GM18498 (cell line): ENCODE measurements around the gene LRIT2.

ENCODE experiments used
- ATAC-seq: cut with Tn5 transposase; IDR thresholded peaks from one replicate; pipeline ENCODE4 v1.9.1; 2021; ENCODE audit warnings: mild to moderate bottlenecking, moderate library complexity; ENCODE audit not compliant: unreplicated experiment

The LRIT2 gene

GRCh38 chr10:84243759-84244158 is 18.4 kb upstream of the LRIT2 start:
- no peak for ATAC-seq

DNA sequence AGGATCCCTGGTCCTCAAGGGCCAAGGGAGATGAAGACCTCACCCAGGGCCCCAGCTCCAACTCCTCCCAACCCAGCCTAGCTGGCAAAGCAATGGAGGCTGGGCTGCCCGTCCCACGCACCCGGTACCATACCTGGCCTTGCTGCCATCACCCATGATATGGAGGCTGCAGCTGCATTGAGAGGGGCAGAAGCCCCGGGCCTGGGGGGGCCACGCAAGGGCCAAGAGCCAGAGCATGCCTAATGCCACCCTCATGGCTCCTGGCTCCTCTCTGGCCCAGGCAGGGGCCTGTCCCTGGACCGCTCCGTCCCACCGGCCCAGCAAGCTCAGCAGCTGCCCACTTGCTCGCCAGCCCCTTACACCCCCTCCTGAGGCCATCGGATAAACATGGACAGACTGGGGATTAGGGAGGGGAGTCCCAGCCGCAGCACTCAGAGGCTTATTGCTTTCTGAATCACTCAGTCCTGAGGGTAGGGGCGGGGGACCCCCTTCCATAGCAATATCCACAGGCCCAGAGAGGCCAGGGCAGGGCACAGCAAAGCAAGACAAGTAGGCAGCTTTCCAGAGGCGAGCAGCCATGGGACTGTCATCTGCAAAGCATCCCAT is 15.9 kb upstream of the LRIT2 start, which contains the start of gene LRIT1:
Gene LRIT1, minus strand, starts transcription at position 362 of the 606 bp plus-strand sequence. Its CDS starts 107 bp downstream, at position 255.
- no peak for ATAC-seq

- no peak for ATAC-seq
Observed at GRCh38 chr10:84238909-84239308, 13.6 kb upstream of the LRIT2 start.

DNA sequence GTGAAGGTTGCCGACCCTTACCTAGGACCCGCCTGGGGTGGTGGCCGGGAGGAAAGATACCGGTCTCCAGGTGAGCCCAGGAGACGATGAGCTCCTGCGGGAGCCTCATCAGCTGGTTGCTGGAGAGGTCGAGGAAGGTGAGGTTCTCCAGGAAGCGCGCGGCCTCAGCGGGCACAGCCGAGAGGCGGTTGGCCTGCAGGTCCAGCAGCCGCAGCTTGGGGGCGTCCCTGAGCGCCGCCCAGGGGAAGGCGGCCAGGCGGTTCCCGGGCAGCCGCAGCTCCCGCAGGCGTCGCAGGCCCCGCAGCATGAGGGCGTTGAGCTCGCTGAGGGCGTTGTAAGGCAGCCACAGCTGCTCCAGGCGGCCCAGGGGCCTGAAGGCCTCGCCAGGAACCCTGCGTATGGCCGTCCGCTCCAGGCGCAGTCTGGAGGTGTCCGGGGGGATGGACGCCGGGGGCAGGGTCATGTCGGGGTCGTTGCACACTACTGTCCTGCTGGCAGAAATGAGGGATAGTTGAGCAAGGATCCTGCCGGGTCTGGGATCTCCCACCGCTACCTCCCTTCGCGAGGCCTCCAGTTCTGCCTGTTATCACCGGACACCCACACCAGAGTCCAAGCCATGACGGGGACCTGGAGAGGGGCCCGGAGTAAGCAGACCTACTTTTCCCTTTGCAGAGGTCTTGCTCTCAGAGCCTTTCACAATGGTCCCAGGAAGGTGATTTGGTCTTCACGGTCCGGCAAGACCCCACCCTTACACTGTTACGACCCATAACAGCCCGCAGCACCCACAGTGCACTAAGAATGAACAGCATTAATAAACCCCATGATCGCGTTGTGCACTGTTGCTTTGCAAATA is 12.1 kb upstream of the LRIT2 start:
- no peak for ATAC-seq

DNA sequence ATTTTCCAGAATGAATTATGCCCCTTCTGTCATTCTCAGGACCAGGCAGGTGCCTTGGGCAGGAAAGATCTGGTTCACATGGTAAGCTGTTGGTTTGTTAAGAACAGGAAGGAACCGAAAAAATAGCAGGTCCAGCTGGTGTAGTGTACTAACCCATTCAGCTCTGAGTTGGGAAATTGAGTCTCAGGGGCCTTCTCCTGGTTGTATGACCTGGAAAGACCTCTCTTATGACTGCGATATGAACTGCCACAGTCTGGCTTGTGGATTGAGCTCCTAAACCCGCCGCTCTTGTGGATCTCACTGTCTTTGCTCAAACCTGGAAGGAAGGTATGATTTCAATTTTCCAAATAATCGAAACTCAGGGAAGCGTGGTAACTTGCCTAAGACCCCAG is 11.5 kb upstream of the LRIT2 start:
- ATAC-seq: no peak

DNA sequence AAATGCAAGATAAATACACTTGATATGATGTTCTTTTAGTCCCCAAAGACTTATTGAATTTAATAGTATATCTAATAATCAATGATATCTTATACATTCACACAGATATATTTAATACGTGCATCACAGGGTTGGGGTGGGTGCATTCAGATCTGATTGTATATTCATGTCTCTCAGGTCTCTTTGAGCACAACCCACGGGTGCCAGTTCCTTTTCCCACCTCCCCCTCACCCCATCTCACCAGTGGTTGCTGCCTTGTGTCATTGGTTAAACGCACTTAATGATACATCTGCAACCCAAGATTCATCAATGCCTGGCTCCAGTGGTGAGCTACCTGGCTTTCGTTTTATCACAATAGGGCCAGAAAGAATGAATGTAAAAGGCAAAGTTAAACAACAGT is 9.8 kb upstream of the LRIT2 start:
- no peak for ATAC-seq

DNA sequence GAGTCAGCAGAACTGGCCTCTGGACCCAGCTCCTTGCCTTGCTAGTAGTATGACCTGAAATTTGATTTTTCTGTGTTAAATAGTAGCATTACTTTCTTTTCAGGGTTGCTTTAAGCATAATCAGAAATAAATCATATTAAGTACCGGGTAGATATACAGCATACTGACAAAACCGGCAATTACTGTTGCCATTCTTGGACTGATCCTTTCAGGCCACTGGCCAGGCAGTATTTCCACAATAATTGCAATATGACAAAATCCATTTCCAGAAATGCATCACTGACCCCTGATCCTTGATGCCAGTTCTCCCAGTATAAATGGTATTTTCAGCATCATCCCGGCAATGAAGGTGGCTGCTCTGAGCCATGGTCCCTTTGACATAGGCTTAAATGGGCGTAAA is 9.1 kb upstream of the LRIT2 start:
- no peak for ATAC-seq

- no peak for ATAC-seq
Observed at GRCh38 chr10:84233940-84234339, 8.6 kb upstream of the LRIT2 start.

DNA sequence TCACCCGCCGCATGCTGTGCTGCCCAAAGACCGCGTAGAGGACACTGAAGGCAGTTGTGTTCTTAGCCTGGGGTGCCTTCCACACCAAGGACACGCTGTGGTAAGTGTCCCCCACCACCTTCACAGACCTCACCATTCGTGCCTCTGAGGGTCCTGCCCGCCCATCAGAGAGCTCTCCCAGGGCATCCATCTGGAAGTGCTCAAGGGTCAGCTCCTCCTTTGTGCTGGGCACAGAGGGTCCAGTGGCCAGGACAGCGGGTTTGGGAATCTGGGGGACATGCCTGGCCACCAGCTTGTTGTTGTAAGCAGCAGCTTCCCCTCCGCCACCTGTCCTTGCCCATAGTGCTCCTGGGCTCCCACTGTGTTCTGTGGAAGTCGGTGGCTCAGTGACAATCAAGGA is 7.0 kb upstream of the LRIT2 start:
- no peak for ATAC-seq

- no peak for ATAC-seq
Observed at GRCh38 chr10:84230359-84230758, 5.0 kb upstream of the LRIT2 start.

- ATAC-seq: no peak
Observed at GRCh38 chr10:84227810-84228209, 2.5 kb upstream of the LRIT2 start.

- ATAC-seq: no peak
Observed at GRCh38 chr10:84226616-84227015, 1.3 kb upstream of the LRIT2 start.

DNA sequence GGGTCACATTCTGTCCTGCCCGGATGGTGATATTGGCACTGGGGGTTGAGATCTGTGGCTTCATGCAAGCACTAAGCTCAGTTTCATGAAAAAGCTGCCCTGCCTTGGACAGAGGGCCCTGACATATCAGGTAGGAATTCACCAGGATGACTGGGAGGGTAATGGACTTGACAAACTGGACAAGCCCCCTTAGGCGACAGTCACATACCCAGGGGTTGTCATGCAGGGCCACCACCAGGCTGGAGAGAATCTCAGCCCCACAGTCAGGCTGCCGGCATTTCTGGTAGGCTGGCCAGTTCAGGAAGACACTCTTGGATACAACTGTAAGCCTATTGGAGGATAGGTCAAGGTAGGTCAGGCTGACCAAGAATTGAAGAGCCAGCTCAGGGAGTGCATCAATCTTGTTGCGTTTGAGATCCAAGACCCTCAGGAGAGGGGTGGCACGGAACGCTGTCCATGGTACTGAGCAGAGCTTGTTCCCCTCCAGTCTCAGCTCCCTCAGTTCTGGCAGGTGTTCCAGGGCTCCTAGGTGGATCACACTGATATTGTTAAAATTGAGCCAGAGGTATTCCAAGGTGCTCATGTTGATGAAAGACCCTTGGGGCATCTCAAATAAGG is 824 bp downstream of the LRIT2 start:
- no peak for ATAC-seq

DNA sequence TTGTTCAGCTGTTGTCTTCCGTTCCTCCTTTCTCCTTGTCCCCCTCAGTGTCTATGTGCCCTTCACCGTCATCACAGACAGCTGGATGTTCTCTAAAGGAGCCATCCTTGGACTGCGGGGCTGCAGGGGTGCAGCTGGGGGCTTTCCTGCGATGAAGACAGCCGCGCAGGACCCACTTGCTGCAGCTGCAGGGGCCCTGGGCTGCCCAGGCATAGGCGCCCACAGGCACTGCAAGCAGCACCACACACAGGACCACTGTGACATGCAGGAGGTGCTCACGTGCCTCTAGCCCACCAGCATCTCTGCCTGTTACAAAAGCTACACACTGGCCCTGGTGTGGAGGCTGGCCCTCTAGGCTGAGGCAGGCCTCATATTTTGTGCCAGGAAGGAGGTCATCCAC is 3.4 kb downstream of the LRIT2 start:
- ATAC-seq: no peak

GRCh38 chr10:84217746-84218145 is 7.6 kb downstream of the LRIT2 start:
- no peak for ATAC-seq

- ATAC-seq: no peak
Observed at GRCh38 chr10:84216834-84217233, 8.5 kb downstream of the LRIT2 start.

- peak; percentile 82 for ATAC-seq
Observed at GRCh38 chr10:84214612-84215235, 10.6 kb downstream of the LRIT2 start.

- ATAC-seq: peak; percentile 10
Observed at GRCh38 chr10:84214046-84214572, 11.2 kb downstream of the LRIT2 start.

DNA sequence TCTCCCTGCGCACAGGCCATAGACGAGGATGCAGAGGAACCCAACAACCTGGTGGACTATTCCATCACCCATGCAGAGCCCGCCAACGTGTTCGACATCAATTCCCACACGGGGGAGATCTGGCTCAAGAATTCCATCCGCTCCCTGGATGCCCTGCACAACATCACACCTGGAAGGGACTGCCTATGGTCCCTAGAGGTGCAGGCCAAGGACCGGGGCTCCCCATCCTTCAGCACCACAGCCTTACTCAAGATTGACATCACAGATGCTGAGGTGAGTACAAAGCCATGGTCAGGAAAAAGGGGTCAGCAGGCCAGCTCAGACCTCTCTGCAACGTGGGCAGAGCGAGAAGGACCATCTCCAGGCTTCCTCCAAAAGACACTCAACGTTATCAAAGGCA is 12.3 kb downstream of the LRIT2 start:
- ATAC-seq: no peak

DNA sequence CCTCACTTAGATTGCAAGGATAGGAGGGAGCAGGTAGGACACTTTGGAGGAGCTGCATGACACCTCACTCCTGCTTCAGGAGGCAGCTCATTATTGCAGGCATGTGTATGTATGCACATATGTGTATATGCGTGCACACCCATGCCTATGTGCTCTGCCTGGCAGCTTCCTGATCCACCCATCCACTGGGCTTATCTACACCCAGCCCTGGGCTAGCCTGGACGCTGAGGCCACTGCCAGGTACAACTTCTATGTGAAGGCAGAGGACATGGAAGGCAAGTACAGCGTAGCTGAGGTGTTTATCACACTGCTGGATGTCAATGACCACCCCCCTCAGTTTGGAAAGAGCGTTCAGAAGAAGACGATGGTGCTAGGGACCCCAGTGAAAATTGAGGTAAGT is 13.3 kb downstream of the LRIT2 start:
- ATAC-seq: no peak

DNA sequence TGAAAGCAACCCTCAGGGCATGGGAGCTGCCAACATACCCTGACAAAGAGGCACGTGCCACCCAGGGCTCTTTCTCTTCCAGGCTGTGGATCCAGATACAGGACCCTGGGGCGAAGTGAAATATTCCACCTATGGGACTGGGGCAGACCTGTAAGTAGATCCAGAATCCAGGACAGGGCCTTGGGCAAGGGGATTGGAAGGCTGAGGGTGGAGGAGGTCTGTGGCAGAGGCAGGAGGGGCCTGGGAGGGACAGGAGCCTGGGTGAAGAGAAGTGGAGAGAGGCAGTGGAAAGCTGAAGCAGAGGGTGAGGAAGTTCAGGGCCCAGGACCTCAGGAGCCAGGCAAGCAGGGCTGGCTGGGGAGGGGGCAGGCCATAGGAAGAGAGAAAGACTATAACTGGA is 13.8 kb downstream of the LRIT2 start:
- no peak for ATAC-seq
